T-helper 9 cell (primary cell): ENCODE results near the gene PMM2.
"Not testable (repeated sequence)": the region's sequence is repeated elsewhere in the genome, so short reads cannot be mapped to it uniquely, and the experiment has no call there.

Experiments used
- DNase-seq: peaks from one replicate; pipeline ENCODE4 v3.0.0-alpha.2; 2020

PMM2 gene

GRCh38 chr16:8822403-8822802 is 24.8 kb downstream of the PMM2 start:
- no peak for DNase-seq

GRCh38 chr16:8826278-8826879 is 28.7 kb downstream of the PMM2 start:
- no peak for DNase-seq

- no peak for DNase-seq
Observed at GRCh38 chr16:8828541-8829165, 31.0 kb downstream of the PMM2 start.

GRCh38 chr16:8831450-8831849 is 33.8 kb downstream of the PMM2 start:
- no peak for DNase-seq

GRCh38 chr16:8831871-8832716 is 34.5 kb downstream of the PMM2 start:
- DNase-seq, result no peak

- DNase-seq, result no peak
Observed at GRCh38 chr16:8832717-8833105, 35.1 kb downstream of the PMM2 start.

- not testable (repeated sequence) for DNase-seq
Observed at GRCh38 chr16:8836797-8837196, 39.2 kb downstream of the PMM2 start.

GRCh38 chr16:8837594-8837993 is 40.0 kb downstream of the PMM2 start:
- DNase-seq, result not testable (repeated sequence)

- DNase-seq, result not testable (repeated sequence)
Observed at GRCh38 chr16:8842016-8842415, 44.4 kb downstream of the PMM2 start.

- DNase-seq, result not testable (repeated sequence)
Observed at GRCh38 chr16:8843296-8843695, 45.7 kb downstream of the PMM2 start.

GRCh38 chr16:8845699-8846298 is 48.2 kb downstream of the PMM2 start:
- no peak for DNase-seq

- no peak for DNase-seq
Observed at GRCh38 chr16:8846401-8846932, 48.8 kb downstream of the PMM2 start.

GRCh38 chr16:8847145-8847544 is 49.5 kb downstream of the PMM2 start:
- no peak for DNase-seq

GRCh38 chr16:8847623-8848022 is 50.0 kb downstream of the PMM2 start:
- no peak for DNase-seq

GRCh38 chr16:8848231-8848938 is 50.7 kb downstream of the PMM2 start:
- DNase-seq, result no peak

- DNase-seq, result no peak
Observed at GRCh38 chr16:8848939-8849391, 51.3 kb downstream of the PMM2 start.

GRCh38 chr16:8849411-8850011 is 51.9 kb downstream of the PMM2 start:
- DNase-seq, result no peak

- DNase-seq, result no peak
Observed at GRCh38 chr16:8850279-8850885, 52.7 kb downstream of the PMM2 start.

- no peak for DNase-seq
Observed at GRCh38 chr16:8851761-8852403, 54.2 kb downstream of the PMM2 start.

- no peak for DNase-seq
Observed at GRCh38 chr16:8852534-8852933, 54.9 kb downstream of the PMM2 start.

GRCh38 chr16:8853150-8853549 is 55.5 kb downstream of the PMM2 start:
- no peak for DNase-seq
